HepG2 (cell line): ENCODE measurements around the gene TK2. TPM values are rescaled to one million over a fixed set of nuclear protein-coding genes. Genes with fewer than 3 reads are reported as not detected.
A peak's percentile ranks its signal among the peaks of the same experiment; 100 is the strongest.

Source experiments
- CBX1 ChIP-seq: IDR thresholded peaks from one replicate; pipeline ENCODE4 v1.6.1; 2016; ENCODE audit warnings: antibody characterized with exemption, low read depth
- CBX2 ChIP-seq, 2 experiments: fragments of 200-600 bp in 1 of 2; sonication (generic); formaldehyde crosslinking in 1 of 2; IDR thresholded peaks; 2 replicates each; pipeline versions ENCODE4 v1.7.0 to v1.8.1; 2018 to 2022; ENCODE audit warnings: low read depth in 2 of 2, low read length in 1 of 2, mild to moderate bottlenecking in 1 of 2, missing genetic modification reagents in 1 of 2
- CENPX ChIP-seq: sonication (generic); formaldehyde crosslinking; IDR thresholded peaks from 2 replicates; pipeline ENCODE4 v1.9.0; 2021; ENCODE audit warnings: mild to moderate bottlenecking, missing genetic modification reagents, moderate library complexity
- CHD4 ChIP-seq: fragments of 200-600 bp; sonication (generic); IDR thresholded peaks from 2 replicates; pipeline ENCODE4 v1.7.0; 2017; ENCODE audit warnings: mild to moderate bottlenecking, low read length, borderline replicate concordance
- FOSL1 ChIP-seq: sonication (generic); formaldehyde crosslinking; IDR thresholded peaks from 2 replicates; pipeline ENCODE4 v1.9.0; 2021; ENCODE audit warnings: missing genetic modification reagents, borderline replicate concordance
- HOXD1 ChIP-seq: sonication (generic); formaldehyde crosslinking; IDR thresholded peaks from 2 replicates; pipeline ENCODE4 v1.5.0; 2020; ENCODE audit warnings: missing genetic modification reagents
- KLF12 ChIP-seq: sonication (generic); formaldehyde crosslinking; IDR thresholded peaks from 2 replicates; pipeline ENCODE4 v1.4.0; 2020; ENCODE audit warnings: missing genetic modification reagents, borderline replicate concordance
- SNAPC2 ChIP-seq: sonication (generic); formaldehyde crosslinking; IDR thresholded peaks from 2 replicates; pipeline ENCODE4 v1.8.1; 2022; ENCODE audit warnings: mild to moderate bottlenecking, missing genetic modification reagents
- SP140L ChIP-seq: sonication (generic); formaldehyde crosslinking; IDR thresholded peaks from 2 replicates; pipeline ENCODE4 v1.4.0; 2020; ENCODE audit warnings: missing genetic modification reagents, borderline replicate concordance
- ZFP62 ChIP-seq: sonication (generic); formaldehyde crosslinking; IDR thresholded peaks from 2 replicates; pipeline ENCODE4 v1.4.0; 2020; ENCODE audit warnings: missing genetic modification reagents
- ZNF121 ChIP-seq: sonication (generic); formaldehyde crosslinking; IDR thresholded peaks from 2 replicates; pipeline ENCODE4 v1.5.0; 2020; ENCODE audit warnings: mild to moderate bottlenecking, missing genetic modification reagents
- ZNF230 ChIP-seq: sonication (generic); formaldehyde crosslinking; IDR thresholded peaks from 2 replicates; pipeline ENCODE4 v1.4.0; 2020; ENCODE audit warnings: mild to moderate bottlenecking, missing genetic modification reagents
- ZNF557 ChIP-seq: sonication (generic); formaldehyde crosslinking; IDR thresholded peaks from 2 replicates; pipeline ENCODE4 v1.4.0; 2020; ENCODE audit warnings: missing genetic modification reagents
- ZNF558 ChIP-seq: sonication (generic); formaldehyde crosslinking; IDR thresholded peaks from 2 replicates; pipeline ENCODE4 v1.9.0; 2022; ENCODE audit warnings: mild to moderate bottlenecking, missing genetic modification reagents, borderline replicate concordance
- ZNF564 ChIP-seq: sonication (generic); formaldehyde crosslinking; IDR thresholded peaks from 2 replicates; pipeline ENCODE4 v1.8.1; 2023; ENCODE audit warnings: mild to moderate bottlenecking, missing genetic modification reagents
- ZNF737 ChIP-seq: sonication (generic); formaldehyde crosslinking; IDR thresholded peaks from 2 replicates; pipeline ENCODE4 v1.5.0; 2020; ENCODE audit warnings: missing genetic modification reagents, mild to moderate bottlenecking, borderline replicate concordance
- ZNF746 ChIP-seq: sonication (generic); formaldehyde crosslinking; IDR thresholded peaks from 2 replicates; pipeline ENCODE4 v1.8.0; 2022; ENCODE audit warnings: mild to moderate bottlenecking, missing genetic modification reagents
- ZNF883 ChIP-seq: sonication (generic); formaldehyde crosslinking; IDR thresholded peaks from 2 replicates; pipeline ENCODE4 v1.5.1; 2020; ENCODE audit warnings: mild to moderate bottlenecking, missing genetic modification reagents; ENCODE audit errors: not compliant biosample characterization
- ZSCAN21 ChIP-seq: sonication (generic); formaldehyde crosslinking; IDR thresholded peaks from 2 replicates; pipeline ENCODE4 v1.8.0; 2022; ENCODE audit warnings: mild to moderate bottlenecking, missing genetic modification reagents, moderate library complexity, borderline replicate concordance
- polyA plus RNA-seq, 8 experiments: library from polyadenylated mRNA; depleted of rRNA in 3 of 8; stranded (reverse) in 7 of 8; unstranded in 1 of 8; fragments of >200 nt; fragmentation: Illumina TruSeq in 4 of 8; extraction: Trizol in 4 of 8; gene quantifications; 2 replicates each; pipeline versions ENCODE4 v1.2.1 to v1.2.3, GENCODE V29; 2011 to 2016; ENCODE audit warnings: low read depth in 4 of 8, missing spikeins in 1 of 8, mixed read lengths in 1 of 8; ENCODE audit not compliant: insufficient read depth in 1 of 8
- total RNA-seq, 5 experiments: library from RNA; depleted of rRNA; stranded (reverse); fragments of >200 nt; fragmentation: Illumina TruSeq; extraction: Trizol; gene quantifications; 2 replicates each; pipeline ENCODE4 v1.2.3, GENCODE V29; 2016; ENCODE audit warnings: low read depth in 1 of 5
- TF ChIP-seq, protein P1 (sequence below): fragments of 450-650 bp; IDR thresholded peaks from 2 replicates; pipeline ENCODE4 v1.6.1; 2016
- TF ChIP-seq, protein P2 (sequence below): IDR thresholded peaks from 2 replicates; pipeline ENCODE4 v1.6.1; 2012; ENCODE audit warnings: low read depth, low read length, improper control_type of control experiment
- TF ChIP-seq, protein P3 (sequence below): sonication (generic); formaldehyde crosslinking; IDR thresholded peaks from 2 replicates; pipeline ENCODE4 v1.5.1; 2020; ENCODE audit warnings: mild to moderate bottlenecking, missing genetic modification reagents, moderate library complexity

Gene TK2
- total and polyA plus RNA-seq, 2 of the 13 experiments (the other 11 are each of a cell fraction or from before 2014, with no cell fraction given) = 18.7 to 21.0 TPM

GRCh38 chr16:66516808-66517585 lies 32.9 kb downstream of the TK2 start (continued):
- TF ChIP-seq, protein P1, sequence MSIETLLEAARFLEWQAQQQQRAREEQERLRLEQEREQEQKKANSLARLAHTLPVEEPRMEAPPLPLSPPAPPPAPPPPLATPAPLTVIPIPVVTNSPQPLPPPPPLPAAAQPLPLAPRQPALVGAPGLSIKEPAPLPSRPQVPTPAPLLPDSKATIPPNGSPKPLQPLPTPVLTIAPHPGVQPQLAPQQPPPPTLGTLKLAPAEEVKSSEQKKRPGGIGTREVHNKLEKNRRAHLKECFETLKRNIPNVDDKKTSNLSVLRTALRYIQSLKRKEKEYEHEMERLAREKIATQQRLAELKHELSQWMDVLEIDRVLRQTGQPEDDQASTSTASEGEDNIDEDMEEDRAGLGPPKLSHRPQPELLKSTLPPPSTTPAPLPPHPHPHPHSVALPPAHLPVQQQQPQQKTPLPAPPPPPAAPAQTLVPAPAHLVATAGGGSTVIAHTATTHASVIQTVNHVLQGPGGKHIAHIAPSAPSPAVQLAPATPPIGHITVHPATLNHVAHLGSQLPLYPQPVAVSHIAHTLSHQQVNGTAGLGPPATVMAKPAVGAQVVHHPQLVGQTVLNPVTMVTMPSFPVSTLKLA = peak; percentile 94
- TF ChIP-seq SNAPC2 (CRISPR knock-in tag) = peak; percentile 77; the same call in 1 of the 2 replicates
- peak; percentile 92 for TF ChIP-seq ZNF746 (CRISPR knock-in tag)
- no peak for TF ChIP-seq ZNF737
- TF ChIP-seq, protein P2, sequence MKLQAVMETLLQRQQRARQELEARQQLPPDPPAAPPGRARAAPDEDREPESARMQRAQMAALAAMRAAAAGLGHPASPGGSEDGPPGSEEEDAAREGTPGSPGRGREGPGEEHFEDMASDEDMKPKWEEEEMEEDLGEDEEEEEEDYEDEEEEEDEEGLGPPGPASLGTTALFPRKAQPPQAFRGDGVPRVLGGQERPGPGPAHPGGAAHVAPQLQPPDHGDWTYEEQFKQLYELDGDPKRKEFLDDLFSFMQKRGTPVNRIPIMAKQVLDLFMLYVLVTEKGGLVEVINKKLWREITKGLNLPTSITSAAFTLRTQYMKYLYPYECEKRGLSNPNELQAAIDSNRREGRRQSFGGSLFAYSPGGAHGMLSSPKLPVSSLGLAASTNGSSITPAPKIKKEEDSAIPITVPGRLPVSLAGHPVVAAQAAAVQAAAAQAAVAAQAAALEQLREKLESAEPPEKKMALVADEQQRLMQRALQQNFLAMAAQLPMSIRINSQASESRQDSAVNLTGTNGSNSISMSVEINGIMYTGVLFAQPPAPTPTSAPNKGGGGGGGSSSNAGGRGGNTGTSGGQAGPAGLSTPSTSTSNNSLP = peak; percentile 48; the same call in 1 of the 2 replicates
- TF ChIP-seq FOSL1 (CRISPR knock-in tag) = peak; percentile 88; the same call in 1 of the 2 replicates
- 0 out of 2 replicates have a peak, but pooled peaks have one; percentile 28 for TF ChIP-seq SP140L (CRISPR knock-in tag)
- peak; percentile 41 for TF ChIP-seq CBX1
- TF ChIP-seq ZNF564 (CRISPR knock-in tag) = no peak
- TF ChIP-seq ZNF230 (CRISPR knock-in tag) = no peak
- no peak for TF ChIP-seq CENPX (CRISPR knock-in tag)
- 0 out of 2 replicates have a peak, but pooled peaks have one; percentile 32 for TF ChIP-seq ZNF557 (CRISPR knock-in tag)
- TF ChIP-seq ZNF558 (CRISPR knock-in tag) = peak; percentile 90; the same call in 1 of the 2 replicates
- TF ChIP-seq CHD4 = no peak
- TF ChIP-seq HOXD1 (CRISPR knock-in tag) = peak; percentile 90
- no peak for TF ChIP-seq ZFP62 (CRISPR knock-in tag)
- peak; percentile 69 for TF ChIP-seq ZNF883 (CRISPR knock-in tag)
- no peak for TF ChIP-seq CBX2 (IDR thresholded peaks at IDR 0.05; ENCODE audit: low read depth, low read length)
- TF ChIP-seq CBX2 (CRISPR knock-in tag; IDR thresholded peaks at IDR 0.05; ENCODE audit: low read depth) = peak; percentile 63; the same call in 1 of the 2 replicates
- TF ChIP-seq, protein P3, sequence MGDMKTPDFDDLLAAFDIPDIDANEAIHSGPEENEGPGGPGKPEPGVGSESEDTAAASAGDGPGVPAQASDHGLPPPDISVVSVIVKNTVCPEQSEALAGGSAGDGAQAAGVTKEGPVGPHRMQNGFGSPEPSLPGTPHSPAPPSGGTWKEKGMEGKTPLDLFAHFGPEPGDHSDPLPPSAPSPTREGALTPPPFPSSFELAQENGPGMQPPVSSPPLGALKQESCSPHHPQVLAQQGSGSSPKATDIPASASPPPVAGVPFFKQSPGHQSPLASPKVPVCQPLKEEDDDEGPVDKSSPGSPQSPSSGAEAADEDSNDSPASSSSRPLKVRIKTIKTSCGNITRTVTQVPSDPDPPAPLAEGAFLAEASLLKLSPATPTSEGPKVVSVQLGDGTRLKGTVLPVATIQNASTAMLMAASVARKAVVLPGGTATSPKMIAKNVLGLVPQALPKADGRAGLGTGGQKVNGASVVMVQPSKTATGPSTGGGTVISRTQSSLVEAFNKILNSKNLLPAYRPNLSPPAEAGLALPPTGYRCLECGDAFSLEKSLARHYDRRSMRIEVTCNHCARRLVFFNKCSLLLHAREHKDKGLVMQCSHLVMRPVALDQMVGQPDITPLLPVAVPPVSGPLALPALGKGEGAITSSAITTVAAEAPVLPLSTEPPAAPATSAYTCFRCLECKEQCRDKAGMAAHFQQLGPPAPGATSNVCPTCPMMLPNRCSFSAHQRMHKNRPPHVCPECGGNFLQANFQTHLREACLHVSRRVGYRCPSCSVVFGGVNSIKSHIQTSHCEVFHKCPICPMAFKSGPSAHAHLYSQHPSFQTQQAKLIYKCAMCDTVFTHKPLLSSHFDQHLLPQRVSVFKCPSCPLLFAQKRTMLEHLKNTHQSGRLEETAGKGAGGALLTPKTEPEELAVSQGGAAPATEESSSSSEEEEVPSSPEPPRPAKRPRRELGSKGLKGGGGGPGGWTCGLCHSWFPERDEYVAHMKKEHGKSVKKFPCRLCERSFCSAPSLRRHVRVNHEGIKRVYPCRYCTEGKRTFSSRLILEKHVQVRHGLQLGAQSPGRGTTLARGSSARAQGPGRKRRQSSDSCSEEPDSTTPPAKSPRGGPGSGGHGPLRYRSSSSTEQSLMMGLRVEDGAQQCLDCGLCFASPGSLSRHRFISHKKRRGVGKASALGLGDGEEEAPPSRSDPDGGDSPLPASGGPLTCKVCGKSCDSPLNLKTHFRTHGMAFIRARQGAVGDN = peak; percentile 98
- peak; percentile 80; the same call in 1 of the 2 replicates for TF ChIP-seq KLF12
- TF ChIP-seq ZNF121 (CRISPR knock-in tag) = no peak; the same call in 1 of the 2 replicates
- peak; percentile 80 for TF ChIP-seq ZSCAN21 (CRISPR knock-in tag)
